T-helper 1 cell treated with Interleukin-12 subunit alpha and Interleukin-12 subunit beta and Interleukin-4 antibody, amounts not matched to agents 30 μg/mL and 1 μg/mL, for 36 hours (primary cell): ENCODE results near the gene SPINK9.

ENCODE experiments used
- H3K27ac Mint-ChIP-seq: one replicate; pipeline ENCODE4 v1.8.0; 2021; ENCODE audit warnings: mild to moderate bottlenecking, mixed read lengths
- H3K27me3 Mint-ChIP-seq: one replicate; pipeline ENCODE4 v1.8.0; 2021; ENCODE audit warnings: low read depth, mixed read lengths
- H3K36me3 Mint-ChIP-seq: one replicate; pipeline ENCODE4 v1.8.0; 2021; ENCODE audit warnings: low read depth, mixed read lengths
- H3K4me1 Mint-ChIP-seq: one replicate; pipeline ENCODE4 v1.8.0; 2021; ENCODE audit warnings: low read depth, mixed read lengths
- H3K4me3 Mint-ChIP-seq: one replicate; pipeline ENCODE4 v1.8.0; 2021; ENCODE audit warnings: mild to moderate bottlenecking, moderate library complexity, mixed read lengths
- H3K9me3 Mint-ChIP-seq: one replicate; pipeline ENCODE4 v1.8.0; 2021; ENCODE audit warnings: mixed read lengths

SPINK9 gene

GRCh38 chr5:148381906-148382305, 46.5 kb downstream of the SPINK9 start:
- Mint-ChIP-seq H3K4me3 (no peak overlapping the region), H3K9me3 (peaks cover 24% of the 10 kb centered on the region)

GRCh38 chr5:148382961-148383360, 47.6 kb downstream of the SPINK9 start:
- peaks cover 19% of the 10 kb centered on the region for H3K9me3 Mint-ChIP-seq
- H3K27me3 Mint-ChIP-seq: no peaks in the 10 kb centered on the region
- H3K4me1 Mint-ChIP-seq: peaks cover 42% of the 10 kb centered on the region
- H3K36me3 Mint-ChIP-seq: peaks cover 18% of the 10 kb centered on the region
- H3K4me3 Mint-ChIP-seq: peak overlapping the region; percentile 86
- H3K27ac Mint-ChIP-seq: peak overlapping the region; percentile 98

More at GRCh38 chr5:148381906-148382305, 46.5 kb downstream of the SPINK9 start:
- Mint-ChIP-seq H3K4me1 (peaks cover 36% of the 10 kb centered on the region), H3K27ac (no peak overlapping the region), H3K27me3 (no peaks in the 10 kb centered on the region), H3K36me3 (peaks cover 14% of the 10 kb centered on the region)

DNA sequence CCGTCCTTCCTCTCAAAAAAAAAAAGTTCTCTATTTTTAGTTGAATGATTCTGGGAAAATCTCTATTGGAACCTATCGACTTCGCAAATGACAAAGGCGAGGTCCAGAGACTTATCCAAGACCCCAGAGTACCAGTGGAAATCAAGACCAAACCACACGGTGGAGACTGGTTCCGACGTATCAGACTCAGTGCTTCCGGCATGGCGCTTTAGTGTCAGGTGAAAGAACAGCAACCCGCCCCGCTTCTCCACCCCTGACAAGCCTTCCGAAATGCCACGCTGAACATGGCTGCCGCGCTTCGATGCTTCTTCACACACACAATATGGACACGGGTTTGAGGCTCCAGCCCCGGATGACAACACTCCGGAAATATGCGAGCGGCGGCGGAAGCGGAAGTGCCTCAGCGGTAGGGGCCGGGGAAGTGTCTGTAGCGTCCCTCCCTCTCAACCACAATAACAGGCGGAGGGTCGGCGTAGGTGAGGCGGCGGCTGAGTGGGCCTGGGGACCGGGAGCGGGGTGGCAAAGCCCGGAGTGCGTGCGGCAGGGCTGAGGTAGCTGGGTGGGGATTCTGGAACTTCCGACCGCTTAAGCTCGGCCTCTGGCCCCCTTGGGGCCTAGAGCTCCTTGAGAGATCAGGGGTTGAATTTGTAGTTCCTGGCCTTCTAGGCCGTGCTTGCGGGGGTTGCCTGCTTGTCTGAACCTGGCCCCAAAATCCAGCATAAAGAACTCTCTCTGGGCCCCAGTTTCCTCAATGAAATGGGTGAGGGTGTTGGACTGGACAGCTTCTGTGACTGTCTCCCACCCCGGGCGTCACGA, 48.4 kb downstream of the SPINK9 start, which contains the start of gene FBXO38:
TSS of gene FBXO38 (plus strand) at position 395 of the 816 bp plus-strand sequence. CDS start 10,819 bp downstream, outside the sequence.
- Mint-ChIP-seq H3K27ac (peak within 1 kb of the TSS; percentile 98), H3K27me3 (no peaks in the 10 kb centered on the region), H3K36me3 (peaks cover 18% of the 10 kb centered on the region), H3K9me3 (peaks cover 11% of the 10 kb centered on the region), H3K4me1 (peaks cover 46% of the 10 kb centered on the region), H3K4me3 (peak within 1 kb of the TSS; percentile 86)

DNA sequence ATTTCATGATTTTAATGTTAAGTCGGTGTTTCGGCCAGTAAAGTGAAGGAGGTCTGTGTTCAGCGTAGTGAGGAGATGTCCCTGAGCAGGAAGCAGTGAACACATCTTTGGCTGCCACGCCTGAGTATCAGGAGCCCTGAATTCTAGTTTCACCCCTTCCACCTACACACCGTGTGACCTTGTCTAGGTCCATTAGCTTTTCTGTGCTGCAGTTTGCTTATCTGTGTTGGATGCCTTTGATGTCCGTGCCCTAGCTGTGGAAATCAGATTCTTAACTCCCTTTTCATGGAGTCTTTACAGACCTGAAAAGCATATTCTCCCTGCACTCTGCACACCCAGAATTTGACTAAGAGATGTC, 49.0 kb downstream of the SPINK9 start:
- peaks cover 47% of the 10 kb centered on the region for H3K4me1 Mint-ChIP-seq
- H3K27ac Mint-ChIP-seq: peak overlapping the region; percentile 98
- H3K4me3 Mint-ChIP-seq: peak overlapping the region; percentile 86
- H3K36me3 Mint-ChIP-seq: peaks cover 19% of the 10 kb centered on the region
- peaks cover 5% of the 10 kb centered on the region for H3K9me3 Mint-ChIP-seq
- no peaks in the 10 kb centered on the region for H3K27me3 Mint-ChIP-seq

DNA sequence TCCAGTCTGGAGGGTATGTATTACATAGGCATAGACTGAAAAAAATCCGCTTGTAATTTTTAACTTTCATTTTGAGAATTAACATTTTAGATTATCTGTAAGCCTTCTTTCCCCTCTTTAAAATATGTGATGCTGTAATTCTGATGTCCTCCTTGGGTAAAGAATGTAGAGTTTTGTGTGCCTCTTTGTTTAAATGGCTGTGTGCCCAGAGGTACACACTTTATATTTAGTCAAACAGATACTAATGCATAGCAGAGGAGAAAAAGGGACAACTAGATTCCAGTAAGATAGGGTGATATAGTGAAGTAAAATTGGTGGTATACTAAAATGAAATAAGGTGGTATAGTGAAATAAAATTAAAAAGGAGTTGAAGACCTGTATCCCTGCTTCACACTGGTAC, 49.7 kb downstream of the SPINK9 start:
- Mint-ChIP-seq H3K27me3 (no peaks in the 10 kb centered on the region), H3K27ac (peak overlapping the region; percentile 98), H3K36me3 (peaks cover 19% of the 10 kb centered on the region), H3K4me3 (peak overlapping the region; percentile 86), H3K4me1 (peaks cover 41% of the 10 kb centered on the region), H3K9me3 (no peaks in the 10 kb centered on the region)

DNA sequence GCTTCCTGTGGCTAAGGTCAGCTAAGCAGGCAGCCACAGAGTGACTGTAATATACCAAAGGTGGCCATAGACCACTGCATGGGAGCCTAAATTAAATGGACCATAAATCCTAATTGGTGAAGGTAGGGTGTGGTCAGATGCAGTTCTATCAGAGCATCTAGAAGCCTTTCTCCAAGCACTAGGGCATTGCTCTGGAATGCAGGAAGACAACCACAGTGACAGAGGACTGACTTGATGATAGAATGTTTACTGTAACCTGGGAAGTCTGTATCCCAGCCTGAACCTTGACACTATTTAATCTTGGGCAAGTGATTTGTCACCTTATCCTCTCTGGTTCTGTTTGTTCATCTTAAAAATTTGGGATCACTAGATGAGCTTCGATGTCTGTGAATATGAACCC, 50.7 kb downstream of the SPINK9 start:
- H3K4me1 Mint-ChIP-seq: peaks cover 41% of the 10 kb centered on the region
- peak overlapping the region; percentile 86 for H3K4me3 Mint-ChIP-seq
- H3K36me3 Mint-ChIP-seq: peaks cover 22% of the 10 kb centered on the region
- no peaks in the 10 kb centered on the region for H3K9me3 Mint-ChIP-seq
- no peak overlapping the region for H3K27ac Mint-ChIP-seq
- no peaks in the 10 kb centered on the region for H3K27me3 Mint-ChIP-seq

GRCh38 chr5:148387325-148387724, 52.0 kb downstream of the SPINK9 start:
- peak overlapping the region; percentile 5 for H3K27ac Mint-ChIP-seq

GRCh38 chr5:148388696-148389095, 53.3 kb downstream of the SPINK9 start:
- Mint-ChIP-seq H3K27me3 (no peaks in the 10 kb centered on the region), H3K4me1 (peaks cover 41% of the 10 kb centered on the region), H3K4me3 (peak overlapping the region; percentile 26), H3K9me3 (no peaks in the 10 kb centered on the region), H3K36me3 (peaks cover 27% of the 10 kb centered on the region), H3K27ac (peak overlapping the region; percentile 73)

More at GRCh38 chr5:148387325-148387724, 52.0 kb downstream of the SPINK9 start:
- no peaks in the 10 kb centered on the region for H3K9me3 Mint-ChIP-seq
- peaks cover 46% of the 10 kb centered on the region for H3K4me1 Mint-ChIP-seq
- H3K27me3 Mint-ChIP-seq: no peaks in the 10 kb centered on the region
- peaks cover 27% of the 10 kb centered on the region for H3K36me3 Mint-ChIP-seq
- H3K4me3 Mint-ChIP-seq: no peak overlapping the region
